ENCODE data around the gene CORIN.
"Not testable (repeated sequence)": the region's sequence is repeated elsewhere in the genome, so short reads cannot be mapped to it uniquely, and the experiment has no call there.

CORIN gene

DNA sequence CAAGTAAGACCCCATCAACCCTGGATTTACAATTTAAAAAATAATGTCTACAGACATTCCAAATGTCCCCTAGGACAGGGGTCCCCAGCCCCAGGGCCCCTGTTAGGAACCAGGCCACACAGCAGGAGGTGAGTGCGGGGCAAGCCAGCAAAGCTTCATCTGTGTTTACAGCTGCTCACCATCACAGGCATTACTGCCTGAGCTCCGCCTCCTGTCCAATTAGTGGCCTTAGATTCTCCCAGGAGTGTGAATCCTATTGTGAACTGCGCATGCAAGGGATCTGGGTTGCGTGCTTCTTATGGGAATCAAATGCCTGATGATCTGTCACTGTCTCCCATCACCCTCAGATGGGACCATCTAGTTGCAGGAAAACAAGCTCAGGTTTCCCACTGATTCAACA lies 206.7 kb downstream of the CORIN start:
- no peak for DNase-seq

GRCh38 chr4:47624031-47624441 lies 213.8 kb downstream of the CORIN start:
- DNase-seq, result no peak

- no peak for DNase-seq
These were observed 216.7 kb downstream of the CORIN start for GRCh38 chr4:47621181-47621580.

- DNase-seq, result no peak
These were observed 218.2 kb downstream of the CORIN start for GRCh38 chr4:47619691-47620090.

- DNase-seq, result no peak
These were observed 220.3 kb downstream of the CORIN start for GRCh38 chr4:47617607-47618006.

- DNase-seq, result no peak
These were observed 222.5 kb downstream of the CORIN start for GRCh38 chr4:47615385-47615784.

DNA sequence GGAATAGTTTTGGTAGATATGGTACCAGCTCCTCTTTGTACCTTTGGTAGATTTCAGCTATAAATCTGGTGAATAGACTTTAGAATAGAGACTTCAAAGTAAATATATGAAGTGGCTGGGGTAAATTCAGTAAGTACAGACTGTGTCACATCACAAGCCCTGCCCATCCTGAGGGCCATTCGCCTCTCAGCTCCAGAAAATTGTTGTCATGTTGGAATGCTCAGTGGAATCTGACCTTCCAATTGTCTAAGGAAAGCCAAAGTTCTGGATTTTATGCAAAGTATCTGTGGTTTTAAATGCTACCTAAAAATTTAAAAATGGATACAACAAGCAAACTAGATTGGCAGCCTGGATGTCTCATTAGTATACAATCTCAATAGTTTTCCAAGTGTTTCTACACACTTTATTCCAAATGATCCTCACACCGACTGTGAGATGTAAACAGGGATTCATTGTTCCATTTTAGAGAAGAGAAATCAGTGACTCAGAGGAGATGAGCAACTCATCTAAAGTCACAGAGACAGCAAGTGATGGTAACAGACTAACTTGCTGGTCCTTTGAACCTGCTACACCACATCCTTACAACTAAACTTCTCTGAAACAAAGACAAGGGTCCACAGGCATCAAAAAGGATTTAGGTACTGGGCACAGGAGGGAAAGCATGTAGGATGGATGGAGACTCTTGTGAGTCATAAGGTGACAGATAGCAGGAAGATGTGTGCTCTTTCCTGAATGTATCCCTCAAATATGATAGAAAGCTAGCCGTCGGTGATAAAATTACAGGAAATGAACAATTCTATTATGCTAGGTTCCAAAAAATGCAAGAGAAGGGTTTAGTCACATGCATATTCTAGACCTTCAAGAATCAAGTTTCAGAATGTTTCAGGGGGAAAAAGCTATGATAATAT lies 225.5 kb downstream of the CORIN start:
- no peak for DNase-seq

DNA sequence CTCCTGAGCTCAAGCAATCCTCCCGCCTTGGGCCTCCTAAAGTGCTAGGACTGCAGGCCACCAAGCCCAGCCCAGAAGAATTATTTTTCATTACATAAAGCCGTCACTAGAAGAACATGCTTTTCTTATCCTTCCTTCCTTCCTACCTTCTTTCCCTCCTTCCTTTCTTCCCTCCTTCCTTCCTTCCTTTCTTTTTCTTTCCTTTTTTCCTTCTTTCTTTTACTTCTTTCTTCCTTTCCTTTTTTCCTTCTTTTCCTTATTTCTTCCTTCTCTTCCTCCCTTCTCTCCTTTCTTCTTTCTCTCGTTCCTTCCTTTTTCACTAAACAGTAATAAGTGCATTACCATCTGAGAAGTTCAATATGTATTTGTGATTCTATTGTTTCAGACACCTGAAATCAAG lies 231.4 kb downstream of the CORIN start:
- no peak for DNase-seq

DNA sequence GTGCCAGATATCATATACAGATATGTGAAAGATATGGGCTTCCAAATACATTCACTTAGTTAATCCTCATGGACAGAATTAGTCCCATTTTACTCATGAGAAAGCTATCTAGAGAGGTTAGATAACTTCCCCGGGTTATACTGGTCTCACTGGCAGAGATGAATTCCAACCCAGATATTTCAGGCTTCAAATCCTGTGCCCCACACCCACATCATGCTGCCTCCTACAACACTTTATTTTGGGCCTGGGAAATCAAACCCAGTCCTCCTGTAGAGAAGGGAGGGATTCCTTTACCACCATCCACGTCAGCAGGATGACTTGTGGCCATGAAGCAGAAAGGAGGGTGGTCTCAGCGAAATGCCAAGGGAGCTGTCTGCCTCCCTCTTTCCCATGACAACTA lies 239.0 kb downstream of the CORIN start:
- DNase-seq, result no peak

- DNase-seq, result no peak
These were observed 239.5 kb downstream of the CORIN start for GRCh38 chr4:47598320-47598719.

DNA sequence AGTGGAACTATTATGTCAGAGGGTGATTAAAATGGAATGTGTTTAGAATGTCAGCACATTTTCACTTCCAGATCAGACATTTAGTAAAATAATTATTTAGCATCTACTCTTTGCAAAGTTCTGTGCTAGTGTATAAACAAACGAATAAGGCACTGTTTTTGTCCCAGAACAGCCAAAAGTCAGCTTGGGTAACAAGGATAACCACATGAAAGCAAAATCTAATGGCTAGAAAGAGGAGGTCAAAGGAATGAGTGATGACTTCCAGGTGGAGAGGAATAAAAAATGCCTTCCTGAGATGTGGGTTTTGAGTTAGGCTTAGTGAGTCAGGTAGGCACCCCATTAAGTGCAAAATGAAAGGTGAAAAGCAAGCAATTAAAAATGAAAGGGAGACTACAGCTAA lies 240.2 kb downstream of the CORIN start:
- no peak for DNase-seq

- DNase-seq, result no peak
These were observed 247.5 kb downstream of the CORIN start for GRCh38 chr4:47590325-47590724.

DNA sequence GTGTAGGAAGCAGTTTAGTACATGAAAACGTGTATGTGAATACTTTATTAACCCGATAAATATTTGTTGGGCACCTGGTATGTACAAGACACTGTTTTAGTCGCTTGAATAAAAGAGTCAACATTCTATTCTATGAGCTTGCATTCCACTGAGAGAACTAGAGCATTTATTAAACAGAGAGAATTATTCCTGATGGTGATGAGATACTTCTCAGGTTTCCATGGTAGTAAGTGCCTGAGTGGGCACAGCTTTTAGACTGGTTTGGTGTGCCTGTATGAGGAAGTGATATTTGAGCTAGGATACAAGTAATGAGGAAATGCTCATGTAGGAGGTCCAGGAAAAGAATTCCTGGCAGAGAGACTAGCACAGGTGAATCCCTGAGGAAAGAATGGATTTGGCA lies 258.6 kb downstream of the CORIN start:
- no peak for DNase-seq

DNA sequence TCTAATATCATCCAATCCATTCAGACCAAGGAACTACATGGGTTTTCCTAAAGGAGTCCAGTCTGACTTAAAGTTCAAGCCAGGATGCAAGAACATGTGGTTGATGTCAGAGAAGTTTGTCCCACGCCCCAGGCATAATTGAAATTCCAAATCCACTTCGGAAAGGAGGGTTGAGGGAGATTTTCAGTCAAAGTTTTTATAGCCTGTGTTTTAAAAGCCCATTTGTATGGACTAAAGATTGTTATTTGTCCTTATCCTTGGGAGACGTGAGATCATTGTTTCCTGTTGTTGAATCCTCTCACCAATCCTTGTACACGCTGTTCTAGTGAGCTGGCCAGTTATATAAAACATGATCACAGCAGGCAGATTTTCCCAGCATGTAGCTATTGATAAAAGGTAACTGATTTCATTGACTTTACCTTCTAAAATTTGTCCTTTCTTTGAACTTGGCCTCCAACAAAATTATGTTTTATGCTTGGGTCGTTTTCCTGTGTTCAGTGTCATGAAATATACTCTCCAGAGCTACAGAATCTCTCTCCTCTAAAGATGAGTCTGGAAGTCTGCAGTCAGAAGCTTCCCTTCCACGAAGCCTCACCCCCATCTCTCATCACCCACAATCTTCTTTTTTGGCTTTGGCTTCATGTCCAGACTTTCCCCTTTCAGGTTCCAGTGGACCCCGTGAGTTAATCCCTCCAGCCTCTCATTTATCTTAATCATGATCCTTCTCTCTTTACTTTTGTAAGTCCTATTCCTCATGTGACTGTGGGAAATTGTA lies 259.9 kb downstream of the CORIN start:
- no peak for DNase-seq

- DNase-seq, result no peak
These were observed 264.9 kb downstream of the CORIN start for GRCh38 chr4:47572981-47573380.

DNA sequence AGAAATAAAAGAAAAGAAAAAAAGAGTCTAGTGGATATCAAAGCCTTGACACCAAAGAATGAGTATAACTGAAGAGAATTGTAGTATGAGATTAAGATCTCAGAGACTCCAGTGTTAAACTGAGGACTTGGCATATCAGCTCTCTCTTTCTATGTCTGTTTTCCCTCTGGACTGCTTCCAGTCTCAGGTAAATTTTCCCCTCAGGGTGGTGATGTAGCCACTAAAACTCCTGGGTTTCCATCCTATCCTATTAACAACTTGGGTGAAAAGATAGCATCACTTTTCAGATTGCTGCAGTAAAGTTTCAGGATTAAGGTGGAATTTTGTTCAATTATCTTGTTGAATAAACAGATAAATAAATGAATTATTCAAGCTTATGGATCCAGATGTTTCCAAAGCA lies 267.1 kb downstream of the CORIN start:
- no peak for DNase-seq

DNA sequence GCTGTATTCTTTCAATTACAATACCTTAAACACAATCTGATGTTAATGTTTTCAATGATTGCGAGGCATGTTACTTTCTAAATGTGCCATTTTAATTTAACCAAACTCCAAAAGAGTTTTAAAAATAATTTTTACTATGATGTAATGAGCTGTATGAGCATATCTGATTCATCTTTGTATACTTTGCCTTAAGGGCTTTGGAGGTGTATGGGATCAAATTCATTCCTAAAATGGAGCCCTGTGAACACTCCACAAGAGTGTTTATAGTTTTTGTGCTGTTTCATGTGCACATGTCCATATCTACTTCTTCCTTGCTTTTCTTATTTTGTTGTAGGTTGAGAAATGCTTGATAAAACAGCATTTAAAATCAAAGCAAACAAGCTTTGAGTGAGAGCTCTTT lies 270.4 kb downstream of the CORIN start:
- no peak for DNase-seq

- DNase-seq, result no peak
These were observed 270.9 kb downstream of the CORIN start for GRCh38 chr4:47566969-47567368.

DNA sequence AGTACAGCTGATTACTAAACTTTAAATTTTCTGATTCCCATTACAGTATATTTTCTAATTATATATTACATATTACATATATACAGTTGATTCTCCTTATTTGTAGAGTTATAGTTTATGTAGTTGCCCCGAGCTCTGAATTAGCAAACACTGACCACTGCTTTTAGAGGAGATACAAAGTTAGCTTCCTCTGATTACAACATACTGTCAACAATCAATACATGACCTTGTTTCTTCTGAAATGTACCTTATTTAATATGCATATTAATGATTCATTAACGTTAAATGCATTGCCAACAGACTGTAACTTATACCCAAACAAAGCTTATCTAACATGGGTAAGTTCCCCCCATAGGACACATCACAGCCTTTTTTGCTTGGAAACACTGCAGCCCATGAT lies 271.3 kb downstream of the CORIN start:
- no peak for DNase-seq

DNA sequence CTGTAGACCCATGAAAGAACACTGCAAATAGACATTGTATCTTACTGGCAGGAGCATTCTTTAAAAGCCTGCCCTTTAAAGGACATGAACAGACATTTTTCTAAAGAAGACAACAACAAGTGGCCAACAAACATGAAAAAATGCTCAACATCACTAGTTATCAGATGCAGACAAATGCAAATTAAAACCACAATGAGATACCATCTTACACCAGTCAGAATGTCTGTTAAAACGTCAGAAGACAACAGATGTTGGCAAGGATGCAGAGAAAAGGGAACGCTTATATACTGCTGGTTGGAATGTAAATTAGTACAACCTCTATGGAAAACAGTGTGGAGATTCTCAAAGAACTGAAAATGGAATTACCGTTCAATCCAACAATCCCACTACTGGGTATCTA lies 275.6 kb downstream of the CORIN start:
- DNase-seq, result no peak

DNA sequence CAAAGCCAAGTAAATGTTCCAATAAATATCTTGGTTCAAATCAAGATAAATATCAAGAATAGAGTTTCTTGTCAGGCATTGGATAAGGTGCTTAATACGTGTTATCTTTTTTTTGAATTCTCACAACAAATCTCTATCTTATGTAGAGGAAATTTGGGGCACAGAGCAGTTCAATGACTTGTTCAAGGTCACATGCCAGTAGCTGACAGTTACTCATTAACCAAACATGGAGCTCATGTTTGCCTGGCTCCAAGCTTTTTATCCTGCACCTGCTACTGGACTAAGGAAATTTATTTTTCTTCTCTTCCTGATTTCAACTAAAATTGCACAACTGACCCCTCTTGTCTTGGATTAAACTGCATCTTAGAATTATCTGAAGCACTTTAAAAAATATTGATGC lies 276.5 kb downstream of the CORIN start:
- no peak for DNase-seq

DNA sequence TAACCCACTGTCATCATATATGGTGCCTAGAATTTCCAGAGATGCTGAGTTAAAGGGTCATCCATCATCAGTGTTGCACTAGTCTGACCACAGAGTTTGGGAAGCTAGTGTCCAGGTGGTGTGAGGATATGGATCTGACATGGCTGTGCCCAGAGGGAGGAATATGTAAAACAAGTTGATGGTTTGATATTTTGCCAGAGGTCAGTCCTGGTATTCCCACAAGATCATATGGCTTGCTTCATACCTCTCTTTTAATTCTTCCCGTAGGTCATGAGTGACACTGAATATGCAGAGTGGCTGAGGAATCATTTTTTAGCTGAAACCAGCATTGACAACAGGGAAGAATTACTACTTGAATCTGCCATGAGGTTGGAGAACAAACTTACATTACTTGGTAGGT lies 277.2 kb downstream of the CORIN start:
- no peak for DNase-seq

DNA sequence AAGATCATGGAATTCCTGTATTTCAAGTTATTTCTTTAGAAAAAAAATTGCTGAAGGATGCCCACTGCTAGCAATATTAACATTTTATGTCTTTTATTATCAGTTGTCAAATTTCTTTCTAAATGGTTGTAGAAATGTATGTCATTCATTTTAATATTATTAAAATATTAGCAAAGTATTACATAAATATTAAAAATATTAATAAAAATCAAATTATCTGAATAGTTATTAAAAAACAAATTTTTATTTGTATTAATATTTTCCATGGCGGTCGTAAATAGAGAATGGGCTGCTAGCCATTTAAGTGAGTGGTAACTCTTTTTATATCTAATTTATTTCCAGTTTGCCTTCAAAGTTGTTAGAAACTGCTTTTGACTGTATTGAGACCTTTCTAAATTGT lies 280.6 kb downstream of the CORIN start:
- DNase-seq, result no peak

DNA sequence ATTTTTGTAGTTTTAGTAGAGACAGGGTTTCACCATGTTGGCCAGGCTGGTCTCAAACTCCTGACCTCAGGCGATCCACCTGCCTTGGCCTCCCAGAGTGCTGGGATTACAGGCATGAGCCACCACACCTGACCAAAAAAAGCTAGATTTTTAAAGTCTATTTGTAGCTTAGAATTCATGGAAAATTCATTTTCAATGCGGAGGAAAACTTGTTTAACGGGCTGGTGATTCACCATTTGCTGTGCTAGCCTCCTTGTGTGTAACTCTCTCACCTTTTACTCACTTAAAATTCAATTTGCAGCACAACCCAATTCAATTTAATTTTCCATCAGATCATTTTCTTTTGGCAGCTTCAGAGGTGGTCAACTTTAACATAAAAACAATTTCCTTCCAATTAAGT lies 281.9 kb downstream of the CORIN start:
- not testable (repeated sequence) for DNase-seq
